Karpas-422 (cell line): ENCODE data around the gene ULK1. TPM values are rescaled to one million over a fixed set of nuclear protein-coding genes. Genes with fewer than 3 reads are reported as not detected.

Experiments used
- DNase-seq: peaks from one replicate; pipeline ENCODE4 v3.0.0-alpha.2; 2015
- H2AFZ ChIP-seq: fragments of 200-600 bp; sonication (generic); 2 replicates; pipeline ENCODE4 v1.6.1; 2014; ENCODE audit warnings: antibody characterized with exemption, low read length, mixed read lengths
- H3K27ac ChIP-seq: fragments of 200-600 bp; sonication (generic); 2 replicates; pipeline ENCODE4 v1.5.1; 2014; ENCODE audit warnings: mild to moderate bottlenecking, low read length, moderate library complexity
- H3K27me3 ChIP-seq: fragments of 200-600 bp; sonication (generic); 2 replicates; pipeline ENCODE4 v1.6.1; 2014; ENCODE audit warnings: low read length, mixed read lengths
- H3K36me3 ChIP-seq: fragments of 200-600 bp; sonication (generic); 2 replicates; pipeline ENCODE4 v1.6.1; 2014; ENCODE audit warnings: low read length, mixed read lengths; ENCODE audit not compliant: insufficient read depth
- H3K4me1 ChIP-seq: fragments of 200-600 bp; sonication (generic); 2 replicates; pipeline ENCODE4 v1.6.1; 2014; ENCODE audit warnings: mild to moderate bottlenecking, low read length, mixed read lengths
- H3K4me2 ChIP-seq: fragments of 200-600 bp; sonication (generic); 2 replicates; pipeline ENCODE4 v1.6.1; 2014; ENCODE audit warnings: low read length, low read depth, mild to moderate bottlenecking; ENCODE audit not compliant: poor library complexity, severe bottlenecking
- H3K4me3 ChIP-seq: fragments of 200-600 bp; sonication (generic); 2 replicates; pipeline ENCODE4 v1.5.1; 2014; ENCODE audit warnings: mild to moderate bottlenecking, antibody characterized with exemption, low read length, mixed read lengths
- H3K79me2 ChIP-seq: fragments of 200-600 bp; sonication (generic); 2 replicates; pipeline ENCODE4 v1.6.1; 2014; ENCODE audit warnings: mild to moderate bottlenecking, low read length, mixed read lengths
- H3K9ac ChIP-seq: fragments of 200-600 bp; sonication (generic); 2 replicates; pipeline ENCODE4 v1.6.0; 2014; ENCODE audit warnings: low read length
- H3K9me2 ChIP-seq: fragments of 200-600 bp; sonication (generic), shearing (Covaris generic); replicated peaks from 2 replicates; pipeline ENCODE4 v1.6.0; 2014; ENCODE audit warnings: mild to moderate bottlenecking, low read length, moderate library complexity; ENCODE audit not compliant: insufficient read depth
- H3K9me3 ChIP-seq: fragments of 300-700, 200-600 bp; sonication (generic); 2 replicates; pipeline ENCODE4 v1.6.1; 2014; ENCODE audit warnings: low read length, mixed read lengths
- H4K20me1 ChIP-seq: fragments of 200-600 bp; sonication (generic); 2 replicates; pipeline ENCODE4 v1.6.1; 2014; ENCODE audit warnings: mild to moderate bottlenecking, antibody characterized with exemption, low read length, low read depth; ENCODE audit not compliant: insufficient read depth
- total RNA-seq: library from RNA; depleted of rRNA; stranded (reverse); fragments of >200 nt; shearing (Covaris generic); gene quantifications from 2 replicates; pipeline ENCODE4 v1.2.3, GENCODE V29; 2014; ENCODE audit warnings: low replicate concordance; rRNA removed

The ULK1 gene
- total RNA-seq = 2.8 and 6.9 TPM in 2 replicates

- no peaks in the 10 kb centered on the region for H3K9me2 ChIP-seq
- H4K20me1 ChIP-seq = peaks cover 14% of the 10 kb centered on the region; the same call in 1 of the 2 replicates
- peak; percentile 96 for DNase-seq
- peak within 1 kb of the TSS; percentile 73 for H3K9ac ChIP-seq
- no peak within 1 kb of the TSS for H2AFZ ChIP-seq
- H3K4me1 ChIP-seq = peaks cover 9% of the 10 kb centered on the region
- peak within 1 kb of the TSS; percentile 62; the same call in 1 of the 2 replicates for H3K4me3 ChIP-seq
- no peaks in the 10 kb centered on the region for H3K79me2 ChIP-seq
- H3K27me3 ChIP-seq = no peaks in the 10 kb centered on the region
- no peaks in the 10 kb centered on the region for H3K36me3 ChIP-seq
- H3K9me3 ChIP-seq = no peaks in the 10 kb centered on the region
- peak within 1 kb of the TSS; percentile 60 for H3K4me2 ChIP-seq
- no peak within 1 kb of the TSS for H3K27ac ChIP-seq
Observed at GRCh38 chr12:131894313-131894860, at the start of gene ULK1. ULK1 (plus strand) TSS chr12:131894622; CDS start chr12:131895002, 380 bp downstream.

- Histone ChIP-seq H3K36me3 (no peaks in the 10 kb centered on the region), H3K4me2 (no peak overlapping the region), H3K79me2 (no peaks in the 10 kb centered on the region), H4K20me1 (no peaks in the 10 kb centered on the region), H2AFZ (no peak overlapping the region), H3K9me2 (no peaks in the 10 kb centered on the region), H3K4me3 (no peak overlapping the region), H3K4me1 (no peaks in the 10 kb centered on the region), H3K9me3 (no peaks in the 10 kb centered on the region), H3K27ac (no peak overlapping the region), H3K9ac (no peak overlapping the region), H3K27me3 (no peaks in the 10 kb centered on the region)
- DNase-seq = no peak
Observed at GRCh38 chr12:131844656-131845055, 49.8 kb upstream of the ULK1 start.

DNA sequence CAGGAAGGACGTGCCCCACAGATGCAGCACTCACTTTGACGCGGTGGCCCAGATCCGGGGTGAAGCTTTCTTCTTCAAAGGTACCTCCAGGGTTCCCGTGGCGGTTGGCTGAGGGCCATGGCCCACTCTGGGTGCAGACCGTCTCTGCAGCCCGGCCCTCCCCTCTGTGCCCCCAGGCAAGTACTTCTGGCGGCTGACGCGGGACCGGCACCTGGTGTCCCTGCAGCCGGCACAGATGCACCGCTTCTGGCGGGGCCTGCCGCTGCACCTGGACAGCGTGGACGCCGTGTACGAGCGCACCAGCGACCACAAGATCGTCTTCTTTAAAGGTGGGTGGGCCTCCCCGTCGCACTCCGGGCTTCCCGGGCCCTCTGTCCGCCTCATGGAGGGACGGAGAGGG lies 49.3 kb upstream of the ULK1 start:
- no peaks in the 10 kb centered on the region for H3K9me2 ChIP-seq
- H4K20me1 ChIP-seq = no peaks in the 10 kb centered on the region
- no peaks in the 10 kb centered on the region for H3K36me3 ChIP-seq

DNA sequence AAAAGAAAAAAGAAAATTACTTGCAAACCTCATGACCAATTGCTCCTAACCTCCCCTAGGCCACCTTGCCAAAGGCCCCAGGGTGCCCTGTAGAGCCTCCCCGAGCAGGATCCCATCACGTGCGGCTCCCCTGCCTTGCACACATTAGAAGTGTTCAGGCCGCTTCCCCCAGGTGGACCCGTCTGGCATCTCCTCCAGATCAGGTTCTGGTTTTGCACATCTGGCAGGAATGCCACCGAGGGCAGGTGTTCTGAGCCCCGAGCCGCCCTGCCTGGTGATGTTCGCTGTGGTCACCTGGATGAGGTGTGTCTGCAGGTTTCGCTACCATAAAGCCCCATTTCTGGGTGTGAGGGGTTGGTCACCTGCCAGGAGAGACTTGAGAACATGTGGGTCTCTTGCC lies 47.0 kb upstream of the ULK1 start:
- DNase-seq = no peak
- Histone ChIP-seq H3K4me1 (peaks cover 7% of the 10 kb centered on the region), H4K20me1 (no peaks in the 10 kb centered on the region), H3K4me3 (no peak overlapping the region), H3K79me2 (no peaks in the 10 kb centered on the region), H3K36me3 (no peaks in the 10 kb centered on the region), H3K9me2 (no peaks in the 10 kb centered on the region), H3K27me3 (no peaks in the 10 kb centered on the region), H2AFZ (no peak overlapping the region), H3K9ac (no peak overlapping the region), H3K9me3 (no peaks in the 10 kb centered on the region), H3K4me2 (no peak overlapping the region), H3K27ac (no peak overlapping the region)

More for the DNA sequence above, 49.3 kb upstream of the ULK1 start:
- Histone ChIP-seq H3K4me2 (no peak overlapping the region), H3K9me3 (no peaks in the 10 kb centered on the region), H3K9ac (no peak overlapping the region), H3K79me2 (no peaks in the 10 kb centered on the region), H3K27ac (no peak overlapping the region), H3K4me3 (no peak overlapping the region), H3K27me3 (no peaks in the 10 kb centered on the region), H2AFZ (no peak overlapping the region), H3K4me1 (no peaks in the 10 kb centered on the region)
- no peak for DNase-seq

DNA sequence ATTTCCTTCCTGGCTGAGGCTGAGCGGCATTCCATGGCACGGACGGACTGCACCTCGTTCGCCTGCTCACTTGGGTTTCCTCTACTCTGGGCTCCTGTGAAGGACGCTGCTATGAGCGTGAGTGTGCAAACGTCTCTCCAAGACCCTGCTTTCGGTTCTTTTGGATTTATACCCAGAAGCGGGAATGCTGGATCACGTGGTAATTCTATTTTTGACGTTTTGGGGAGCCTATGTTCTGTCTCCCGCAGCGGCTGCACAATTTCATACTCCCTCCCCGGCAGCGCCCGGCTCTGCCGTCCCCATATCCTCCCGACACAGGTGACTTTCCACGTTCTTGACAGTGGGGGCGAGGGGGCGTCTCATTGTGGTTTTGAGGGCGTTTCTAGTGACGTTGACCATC lies 45.7 kb upstream of the ULK1 start:
- no peak overlapping the region for H3K27ac ChIP-seq
- no peaks in the 10 kb centered on the region for H3K27me3 ChIP-seq
- no peaks in the 10 kb centered on the region for H3K9me3 ChIP-seq
- no peak overlapping the region for H3K4me2 ChIP-seq
- no peaks in the 10 kb centered on the region for H3K36me3 ChIP-seq
- H4K20me1 ChIP-seq = no peaks in the 10 kb centered on the region
- no peaks in the 10 kb centered on the region for H3K9me2 ChIP-seq
- no peaks in the 10 kb centered on the region for H3K79me2 ChIP-seq
- no peak overlapping the region for H3K9ac ChIP-seq
- H2AFZ ChIP-seq = no peak overlapping the region
- no peak for DNase-seq
- no peak overlapping the region for H3K4me3 ChIP-seq
- H3K4me1 ChIP-seq = peaks cover 12% of the 10 kb centered on the region

- H3K27ac ChIP-seq = no peak overlapping the region
- H3K4me3 ChIP-seq = no peak overlapping the region
- no peak for DNase-seq
- no peaks in the 10 kb centered on the region for H3K27me3 ChIP-seq
- H3K4me2 ChIP-seq = no peak overlapping the region
- no peaks in the 10 kb centered on the region for H3K79me2 ChIP-seq
- H4K20me1 ChIP-seq = no peaks in the 10 kb centered on the region
- H3K9me3 ChIP-seq = no peaks in the 10 kb centered on the region
- H3K9me2 ChIP-seq = no peaks in the 10 kb centered on the region
- no peaks in the 10 kb centered on the region for H3K36me3 ChIP-seq
- H3K4me1 ChIP-seq = peaks cover 12% of the 10 kb centered on the region
- no peak overlapping the region for H2AFZ ChIP-seq
- H3K9ac ChIP-seq = no peak overlapping the region
Observed at GRCh38 chr12:131849700-131850553, 44.5 kb upstream of the ULK1 start.

DNA sequence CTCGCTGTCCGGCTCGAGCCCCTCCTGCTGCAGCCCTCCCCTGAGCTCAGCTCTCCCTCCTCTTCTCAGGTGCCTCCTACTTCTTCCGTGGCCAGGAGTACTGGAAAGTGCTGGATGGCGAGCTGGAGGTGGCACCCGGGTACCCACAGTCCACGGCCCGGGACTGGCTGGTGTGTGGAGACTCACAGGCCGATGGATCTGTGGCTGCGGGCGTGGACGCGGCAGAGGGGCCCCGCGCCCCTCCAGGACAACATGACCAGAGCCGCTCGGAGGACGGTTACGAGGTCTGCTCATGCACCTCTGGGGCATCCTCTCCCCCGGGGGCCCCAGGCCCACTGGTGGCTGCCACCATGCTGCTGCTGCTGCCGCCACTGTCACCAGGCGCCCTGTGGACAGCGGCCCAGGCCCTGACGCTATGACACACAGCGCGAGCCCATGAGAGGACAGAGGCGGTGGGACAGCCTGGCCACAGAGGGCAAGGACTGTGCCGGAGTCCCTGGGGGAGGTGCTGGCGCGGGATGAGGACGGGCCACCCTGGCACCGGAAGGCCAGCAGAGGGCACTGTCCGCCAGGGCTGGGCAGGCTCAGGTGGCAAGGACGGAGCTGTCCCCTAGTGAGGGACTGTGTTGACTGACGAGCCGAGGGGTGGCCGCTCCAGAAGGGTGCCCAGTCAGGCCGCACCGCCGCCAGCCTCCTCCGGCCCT lies 43.4 kb upstream of the ULK1 start:
- Histone ChIP-seq H3K9ac (no peak overlapping the region), H3K27me3 (no peaks in the 10 kb centered on the region)

More for the DNA sequence above, 43.4 kb upstream of the ULK1 start:
- Histone ChIP-seq H3K36me3 (no peaks in the 10 kb centered on the region), H3K27ac (no peak overlapping the region), H3K9me2 (no peaks in the 10 kb centered on the region), H3K4me3 (no peak overlapping the region), H3K79me2 (no peaks in the 10 kb centered on the region), H3K4me1 (peaks cover 12% of the 10 kb centered on the region), H2AFZ (no peak overlapping the region), H3K4me2 (no peak overlapping the region), H4K20me1 (no peaks in the 10 kb centered on the region), H3K9me3 (no peaks in the 10 kb centered on the region)
- peak; percentile 84 for DNase-seq
